ENCODE data around the gene AEBP1. TPM values are rescaled to one million over a fixed set of nuclear protein-coding genes. Genes with fewer than 3 reads are reported as not detected.

The AEBP1 gene
- total and polyA plus RNA-seq, 9 of the 15 experiments (the other 6 are each of a cell fraction or from before 2014, with no cell fraction given) = 0.03 to 0.78 (median 0.30) TPM; not detected in 2

DNA sequence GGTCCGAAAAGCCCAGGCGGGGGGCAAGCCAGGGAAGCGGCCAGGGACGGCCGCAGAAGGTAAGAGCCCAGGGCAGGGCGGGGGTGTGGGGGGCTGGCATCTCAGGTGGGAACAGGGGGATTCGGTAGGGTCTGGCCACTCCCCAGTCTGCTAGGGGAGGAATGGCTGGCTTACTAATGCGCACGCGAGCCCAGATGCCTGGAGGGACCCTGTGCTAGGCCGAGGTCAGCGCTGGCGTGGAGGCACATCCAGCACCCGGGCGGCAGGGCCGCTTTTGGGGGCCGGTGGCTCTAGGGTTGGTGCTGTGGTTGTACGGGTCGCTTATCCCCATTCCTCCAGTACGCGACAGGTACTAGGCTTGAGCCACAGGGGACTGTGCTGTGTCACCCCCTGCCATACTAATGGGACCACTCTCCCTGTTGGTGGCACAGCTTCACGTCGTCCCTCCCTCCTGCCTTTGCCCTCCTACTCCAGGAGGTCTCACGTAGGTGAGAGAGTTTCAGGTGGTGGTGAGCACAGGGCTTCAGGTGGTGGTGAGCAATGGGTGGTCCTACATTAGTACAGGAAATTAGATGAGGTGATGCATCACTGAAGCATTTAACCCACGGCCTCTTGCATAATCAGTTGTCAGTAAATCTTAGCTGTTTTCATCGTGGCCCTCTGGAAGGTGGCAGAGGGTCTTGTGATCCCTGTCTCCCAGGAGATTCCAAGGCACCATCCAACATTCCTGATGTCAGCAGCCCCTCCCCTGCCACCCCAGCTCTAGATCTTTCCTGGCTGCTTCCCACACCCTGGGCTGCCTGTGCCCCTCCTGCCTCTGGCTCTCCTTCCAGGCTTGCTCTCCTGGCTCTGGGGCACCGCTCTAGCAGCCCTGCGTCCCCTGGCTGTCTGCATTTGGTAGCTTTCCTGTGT is 971 bp downstream of the AEBP1 start:
- in situ Hi-C loops (cut with MboI) = no loop called here
- ATAC-seq (no peak), FAIRE-seq (no peak), DNase-seq (ENCODE audit: extremely low read depth in 1 of 4, low spot score in 3 of 4) (no peak)
- intact Hi-C loops (cut with micrococcal nuclease) = no loop called here
- Histone ChIP-seq H3K36me3 (ENCODE audit: control insufficient read depth, insufficient read depth, low read length) (no peaks in the 10 kb centered on the region), H3K27me3 (ENCODE audit: control insufficient read depth in 2 of 2, insufficient read depth in 2 of 2, low read length in 2 of 2) (peaks cover 17 to 42% of the 10 kb centered on the region in 2 experiments; a peak in 4 of 5 replicates), H3K79me2 (ENCODE audit: control insufficient read depth, insufficient read depth, low read length) (no peaks in the 10 kb centered on the region), H3K9me1 (ENCODE audit: control insufficient read depth, insufficient read depth, low read length) (no peaks in the 10 kb centered on the region), H3K9me3 (replicated peaks; ENCODE audit: control insufficient read depth, insufficient read depth, low read depth, low read length) (no peaks in the 10 kb centered on the region), H3K4me1 (replicated peaks in 1 of 2; ENCODE audit: control insufficient read depth in 2 of 2, insufficient read depth in 2 of 2, low read length in 2 of 2) (peaks cover 0 to 44% of the 10 kb centered on the region in 2 experiments; a peak in 3 of 5 replicates), H3K4me2 (ENCODE audit: insufficient read depth, low read length) (no peak overlapping the region), H2AFZ (ENCODE audit: low read depth, low read length) (no peak overlapping the region), H3K4me3 (no peak overlapping the region), H3K27ac (ENCODE audit: extremely low read depth, low read depth, low read length) (no peak overlapping the region), H3K9ac (ENCODE audit: insufficient read depth in 1 of 2, low read depth in 2 of 2, low read length in 2 of 2) (peak overlapping the region in 1 of 2 experiments; percentile 35; a peak in 1 of 4 replicates), H4K20me1 (replicated peaks; ENCODE audit: control insufficient read depth, insufficient read depth, low read length) (peaks cover 7% of the 10 kb centered on the region; the same call in 1 of the 2 replicates)
- ChIA-PET POLR2A (interaction anchor here (0.8 to 2.7 kb wide), 2 partner anchors 10 to 17 kb away, joined by 3 to 16 read pairs; no protein-coding TSS in a partner anchor), CTCF (ENCODE audit: low intra/inter-chr PET ratio) (no interaction called here)
- TF ChIP-seq GABPB1 (CRISPR knock-in tag; IDR thresholded peaks at IDR 0.05) (no peak), CEBPG (CRISPR knock-in tag; IDR thresholded peaks at IDR 0.05) (peak; percentile 52; the same call in 1 of the 2 replicates), CEBPG (tag; conservative IDR thresholded peaks at IDR 0.05 in 1 of 2, IDR thresholded peaks at IDR 0.05 in 1 of 2) (peak; percentile 12 to 19; a peak in 1 of 4 replicates), ZFP36 (IDR thresholded peaks at IDR 0.05; ENCODE audit: low read depth, low read length, partially characterized antibody) (no peak), CEBPB (tag; IDR thresholded peaks at IDR 0.05) (0 out of 2 replicates have a peak, but pooled peaks have one; percentile 37)
- TF ChIP-seq, protein P1, sequence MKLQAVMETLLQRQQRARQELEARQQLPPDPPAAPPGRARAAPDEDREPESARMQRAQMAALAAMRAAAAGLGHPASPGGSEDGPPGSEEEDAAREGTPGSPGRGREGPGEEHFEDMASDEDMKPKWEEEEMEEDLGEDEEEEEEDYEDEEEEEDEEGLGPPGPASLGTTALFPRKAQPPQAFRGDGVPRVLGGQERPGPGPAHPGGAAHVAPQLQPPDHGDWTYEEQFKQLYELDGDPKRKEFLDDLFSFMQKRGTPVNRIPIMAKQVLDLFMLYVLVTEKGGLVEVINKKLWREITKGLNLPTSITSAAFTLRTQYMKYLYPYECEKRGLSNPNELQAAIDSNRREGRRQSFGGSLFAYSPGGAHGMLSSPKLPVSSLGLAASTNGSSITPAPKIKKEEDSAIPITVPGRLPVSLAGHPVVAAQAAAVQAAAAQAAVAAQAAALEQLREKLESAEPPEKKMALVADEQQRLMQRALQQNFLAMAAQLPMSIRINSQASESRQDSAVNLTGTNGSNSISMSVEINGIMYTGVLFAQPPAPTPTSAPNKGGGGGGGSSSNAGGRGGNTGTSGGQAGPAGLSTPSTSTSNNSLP (IDR thresholded peaks at IDR 0.05; ENCODE audit: borderline replicate concordance, low read depth, low read length) = no peak
- WGBS (ENCODE audit: insufficient coverage, low coverage, missing lambda C conversion rate) = 32% methylated on average over 19 of the region's 28 CpGs
- no TSS peak for BruUV-seq (replicated peaks)
